Stimulated activated CD8-positive, alpha-beta memory T cell treated with anti-CD3 and anti-CD28 coated beads, Interleukin-4, amount 100 ng/mL, for 4 hours (primary cell): Measurements from ENCODE around the gene MST1.

Source experiments
- DNase-seq, 2 donors: peaks; one replicate each; pipeline ENCODE4 v3.0.0-alpha.2; 2020; ENCODE audit warnings: low read depth in 2 of 2, low spot score in 1 of 2

The MST1 gene

GRCh38 chr3:49638445-49638844 lies 50.8 kb downstream of the MST1 start:
- DNase-seq = no peak

- no peak for DNase-seq
Measured at GRCh38 chr3:49636883-49637609, 52.2 kb downstream of the MST1 start.

- DNase-seq = no peak
Measured at GRCh38 chr3:49634736-49635135, 54.5 kb downstream of the MST1 start.
